ENCODE data around the gene CRACR2B. TPM values are rescaled to one million over a fixed set of nuclear protein-coding genes. Genes with fewer than 3 reads are reported as not detected.

Gene CRACR2B
- total RNA-seq, 1 donor from 2014 or later, result 43.6 TPM

GRCh38 chr11:849951-850774 is 22.4 kb downstream of the CRACR2B start:
- H3K4me1 ChIP-seq, result peaks cover 49% of the 10 kb centered on the region
- TF ChIP-seq CTCF (IDR thresholded peaks at IDR 0.05), result no peak
- DNase-seq, result no peak

GRCh38 chr11:850775-851763 is 23.4 kb downstream of the CRACR2B start:
- intact Hi-C loops (cut with DNase I), result no loop called here
- Histone ChIP-seq H3K27me3 (ENCODE audit: low read depth) (no peaks in the 10 kb centered on the region), H3K4me3 (no peak overlapping the region), H3K9me3 (no peaks in the 10 kb centered on the region), H3K27ac (no peak overlapping the region), H3K4me1 (peaks cover 39% of the 10 kb centered on the region), H3K36me3 (peaks cover 20% of the 10 kb centered on the region)
- no peak for DNase-seq
- no peak for TF ChIP-seq CTCF (IDR thresholded peaks at IDR 0.05)
- no peak for ATAC-seq

More at GRCh38 chr11:849951-850774, 22.4 kb downstream of the CRACR2B start:
- intact Hi-C loops (cut with DNase I), result no loop called here
- no peaks in the 10 kb centered on the region for H3K27me3 ChIP-seq (ENCODE audit: low read depth)
- H3K9me3 ChIP-seq, result no peaks in the 10 kb centered on the region
- H3K36me3 ChIP-seq, result peaks cover 12% of the 10 kb centered on the region
- no peak overlapping the region for H3K27ac ChIP-seq
- ATAC-seq, result no peak
- peak overlapping the region; percentile 40 for H3K4me3 ChIP-seq

GRCh38 chr11:852762-853161 is 25.0 kb downstream of the CRACR2B start:
- Histone ChIP-seq H3K27me3 (ENCODE audit: low read depth) (no peaks in the 10 kb centered on the region), H3K4me3 (no peak overlapping the region), H3K27ac (no peak overlapping the region), H3K36me3 (peaks cover 20% of the 10 kb centered on the region), H3K4me1 (peaks cover 25% of the 10 kb centered on the region), H3K9me3 (no peaks in the 10 kb centered on the region)
- no peak for ATAC-seq
- TF ChIP-seq CTCF (IDR thresholded peaks at IDR 0.05), result no peak
- intact Hi-C loops (cut with DNase I), result no loop called here
- DNase-seq, result no peak

GRCh38 chr11:853682-854448 is 26.1 kb downstream of the CRACR2B start:
- DNase-seq, result no peak
- intact Hi-C loops (cut with DNase I), result no loop called here
- no peaks in the 10 kb centered on the region for H3K27me3 ChIP-seq (ENCODE audit: low read depth)
- no peak for ATAC-seq
- peaks cover 20% of the 10 kb centered on the region for H3K36me3 ChIP-seq
- peaks cover 14% of the 10 kb centered on the region for H3K4me1 ChIP-seq
- no peak overlapping the region for H3K27ac ChIP-seq
- no peaks in the 10 kb centered on the region for H3K9me3 ChIP-seq
- TF ChIP-seq CTCF (IDR thresholded peaks at IDR 0.05), result no peak
- no peak overlapping the region for H3K4me3 ChIP-seq

Data from lower lobe of right lung (tissue), 2 donors.